ENCODE results near the gene KCTD21.

KCTD21 gene

DNA sequence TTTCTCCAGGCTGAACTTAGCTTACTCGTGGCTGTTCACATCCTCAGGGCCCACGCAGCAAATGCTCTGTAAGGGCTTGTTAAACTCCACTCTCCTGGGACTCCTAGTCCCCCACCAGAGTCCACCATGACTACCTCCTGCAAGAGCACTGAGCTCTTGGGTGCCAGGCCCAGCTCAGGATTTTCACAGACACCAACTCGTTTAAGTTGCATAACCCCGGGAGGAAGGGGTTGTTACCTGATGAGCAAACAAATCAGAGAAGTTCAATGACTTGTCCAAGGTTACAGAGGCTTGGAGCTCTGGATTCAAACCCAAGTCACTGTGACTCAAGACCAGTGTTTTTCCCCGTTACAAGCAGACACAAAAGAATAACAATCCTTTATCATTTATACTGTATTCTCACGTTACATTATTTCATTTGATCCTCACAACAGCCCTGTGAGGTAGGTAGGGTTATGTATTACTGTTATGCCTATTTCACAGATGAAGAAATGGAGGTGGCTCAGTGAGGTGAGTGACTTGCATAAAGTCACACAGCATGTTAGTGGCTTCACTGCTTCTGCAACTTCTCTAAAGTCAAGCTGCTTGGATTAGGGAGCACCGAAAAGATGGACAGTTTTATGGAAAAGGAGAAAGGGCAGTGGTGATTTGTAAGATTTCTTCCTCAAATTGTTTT is 17.4 kb downstream of the KCTD21 start:
- DNase-seq, result no peak

- DNase-seq, result no peak
Observed at GRCh38 chr11:78170413-78170812, 18.0 kb downstream of the KCTD21 start.

DNA sequence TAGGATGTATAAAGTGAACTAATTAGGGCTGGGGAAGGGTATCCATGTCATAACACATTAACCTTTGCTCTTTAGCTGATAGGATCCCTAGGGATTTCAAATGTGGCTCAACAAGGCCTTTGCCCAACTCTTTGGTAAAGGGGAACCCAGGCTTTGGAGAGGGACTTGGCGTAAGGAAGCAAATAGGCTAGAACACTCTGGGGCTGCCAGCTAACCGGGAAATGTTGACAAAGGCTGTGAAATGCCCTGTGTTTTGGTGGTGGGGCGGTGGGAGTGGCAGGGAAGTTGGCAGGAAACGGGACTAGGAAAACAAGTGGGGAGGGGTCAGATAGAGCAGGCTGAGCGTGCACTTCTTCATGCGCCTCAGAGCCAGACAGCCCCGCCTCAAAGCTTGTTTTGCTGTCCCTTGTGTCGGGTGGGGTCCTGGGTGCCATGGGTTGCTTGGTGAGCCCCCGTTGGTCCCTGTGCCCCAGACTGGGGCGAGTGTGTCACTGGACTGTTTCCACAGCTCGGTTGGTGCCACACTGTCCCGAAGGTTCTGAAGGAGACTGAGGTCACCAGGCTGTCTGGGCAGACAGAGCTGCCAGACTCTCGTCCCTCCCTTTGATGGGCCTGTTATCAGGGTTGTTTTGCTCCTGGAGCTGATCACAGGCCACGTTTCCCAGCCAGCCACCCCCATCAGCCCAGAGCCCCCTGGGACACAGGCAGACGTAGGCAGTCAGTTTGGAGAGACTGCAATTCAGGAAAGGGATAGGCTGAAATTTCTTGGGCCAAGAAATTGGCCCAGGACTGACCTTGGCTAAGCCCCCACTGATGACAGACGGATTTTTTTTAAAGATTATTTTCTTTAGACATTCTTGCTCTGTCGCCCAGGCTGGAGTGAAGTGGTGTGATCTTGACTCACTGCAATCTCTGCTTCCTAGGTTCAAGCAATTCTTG is 19.6 kb downstream of the KCTD21 start:
- peak; percentile 96 for DNase-seq

- DNase-seq, result no peak
Observed at GRCh38 chr11:78166855-78167469, 21.5 kb downstream of the KCTD21 start.

DNA sequence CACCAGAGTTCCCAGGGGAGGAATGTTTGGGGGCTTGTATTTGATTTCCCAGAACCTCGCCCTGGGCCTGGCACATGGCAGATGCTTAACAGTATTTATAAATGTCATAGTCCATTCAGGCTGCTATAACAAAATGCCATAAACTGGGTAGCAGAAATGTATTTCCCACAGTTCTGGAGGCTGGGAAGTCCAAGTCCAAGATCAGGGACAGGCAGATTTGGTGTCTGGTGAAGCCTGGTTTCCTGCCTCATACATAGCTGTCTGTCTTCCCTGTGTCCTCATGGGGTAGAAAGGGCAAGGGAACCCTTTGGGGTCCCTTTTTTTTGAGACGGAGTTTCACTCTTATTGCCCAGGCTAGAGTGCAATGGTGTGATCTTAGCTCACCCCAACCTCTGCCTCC is 24.0 kb downstream of the KCTD21 start:
- DNase-seq, result no peak

GRCh38 chr11:78163828-78164227 is 24.6 kb downstream of the KCTD21 start:
- no peak for DNase-seq

GRCh38 chr11:78161962-78162371 is 26.5 kb downstream of the KCTD21 start:
- peak; percentile 31 for DNase-seq

DNA sequence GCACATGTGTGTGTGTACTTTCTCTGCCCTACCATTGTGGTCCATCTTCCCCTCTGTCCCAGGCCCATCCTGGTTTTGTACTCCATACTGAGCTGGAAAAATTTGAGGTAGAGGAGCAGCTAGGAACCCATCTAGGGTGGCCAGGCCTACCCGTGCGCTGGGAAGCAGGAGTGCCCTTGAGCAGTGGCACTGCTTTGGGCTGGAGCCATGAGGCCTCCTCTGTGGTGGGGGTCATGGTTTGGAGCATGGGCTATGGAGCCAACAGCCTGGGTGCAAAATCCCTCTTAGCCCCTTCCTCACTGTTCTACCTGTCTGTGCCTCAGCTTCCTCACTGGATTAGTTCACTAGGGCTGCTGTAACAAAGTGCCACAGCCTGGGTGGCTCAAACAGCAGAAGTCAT is 27.1 kb downstream of the KCTD21 start:
- no peak for DNase-seq

- no peak for DNase-seq
Observed at GRCh38 chr11:78160557-78160956, 27.9 kb downstream of the KCTD21 start.

- DNase-seq, result peak; percentile 26
Observed at GRCh38 chr11:78158987-78159652, 29.3 kb downstream of the KCTD21 start.

GRCh38 chr11:78156127-78156844 is 32.1 kb downstream of the KCTD21 start:
- DNase-seq, result peak; percentile 40

DNA sequence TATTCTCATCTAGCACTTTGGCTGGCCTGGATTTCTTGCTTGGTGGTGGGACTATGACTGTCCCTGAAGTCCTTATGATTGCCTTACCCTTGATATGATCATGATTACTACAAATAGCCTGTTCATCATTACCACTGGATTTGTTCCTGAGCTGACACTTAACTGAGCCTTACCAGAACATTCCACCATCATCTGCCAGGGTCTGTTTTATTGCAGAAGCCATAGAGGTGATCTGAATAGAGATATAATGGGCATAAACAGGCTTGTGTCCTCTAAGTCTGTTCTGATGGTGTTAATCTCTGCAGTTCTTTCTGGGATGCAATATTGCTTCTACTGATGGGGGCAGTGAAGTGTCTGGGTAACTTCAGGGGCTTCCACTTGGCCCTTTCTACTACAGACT is 36.6 kb downstream of the KCTD21 start:
- no peak for DNase-seq

DNA sequence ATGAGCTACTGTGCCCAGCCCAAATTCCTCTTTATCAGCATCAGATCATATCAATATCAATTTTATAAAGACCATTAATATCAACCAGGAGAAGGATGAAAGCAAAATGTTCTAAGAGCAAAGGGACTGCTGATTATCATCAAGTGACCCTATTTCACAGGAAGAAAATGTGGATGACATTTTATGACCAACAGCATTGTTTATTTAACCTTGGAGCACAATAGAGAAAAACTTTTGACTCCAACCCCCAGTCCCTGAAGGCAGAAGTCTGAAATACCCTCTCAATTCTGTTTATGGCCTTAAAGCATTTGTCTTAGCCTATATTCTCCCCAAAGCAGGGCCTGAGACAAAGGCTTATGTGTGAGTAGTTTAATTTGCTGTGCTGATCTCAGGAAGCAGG is 37.7 kb downstream of the KCTD21 start:
- DNase-seq, result no peak

DNA sequence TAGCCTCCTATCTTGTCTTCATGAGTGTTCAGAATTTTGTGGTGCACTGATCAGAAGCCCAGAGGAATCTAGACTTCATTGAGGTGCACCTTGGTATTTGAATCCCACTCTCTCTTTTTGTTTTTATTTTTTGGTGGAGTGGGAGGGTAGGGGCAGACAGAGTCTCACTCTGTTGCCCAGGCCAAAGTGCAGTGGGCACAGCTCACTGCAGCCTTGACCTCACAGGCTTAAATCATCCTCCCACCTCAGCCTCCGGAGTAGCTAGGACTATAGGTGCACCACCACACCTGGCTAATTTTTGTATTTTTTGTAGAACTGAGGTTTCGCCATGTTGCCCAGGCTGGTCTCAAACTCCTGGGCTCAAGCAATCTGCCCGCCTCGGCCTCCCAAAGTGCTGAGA is 38.1 kb downstream of the KCTD21 start:
- no peak for DNase-seq

DNA sequence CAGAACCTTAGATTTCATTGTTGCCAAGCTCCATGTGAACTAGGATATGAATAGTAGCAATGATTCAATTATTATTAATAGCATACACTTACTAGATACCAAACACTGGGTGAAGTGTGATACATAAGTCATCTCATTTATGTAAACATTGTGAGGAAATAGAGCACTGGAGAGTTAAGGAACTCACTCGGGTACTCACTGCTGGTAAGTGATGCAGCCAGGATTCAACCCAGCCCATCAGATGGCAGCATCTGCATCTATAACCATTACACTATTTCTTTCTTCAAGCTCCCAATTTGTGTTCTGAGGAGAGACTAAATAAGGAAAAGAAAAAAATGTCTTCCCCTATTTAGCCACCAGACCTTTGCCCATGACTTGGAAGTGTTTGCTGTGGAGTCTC is 38.8 kb downstream of the KCTD21 start:
- peak; percentile 73 for DNase-seq

DNA sequence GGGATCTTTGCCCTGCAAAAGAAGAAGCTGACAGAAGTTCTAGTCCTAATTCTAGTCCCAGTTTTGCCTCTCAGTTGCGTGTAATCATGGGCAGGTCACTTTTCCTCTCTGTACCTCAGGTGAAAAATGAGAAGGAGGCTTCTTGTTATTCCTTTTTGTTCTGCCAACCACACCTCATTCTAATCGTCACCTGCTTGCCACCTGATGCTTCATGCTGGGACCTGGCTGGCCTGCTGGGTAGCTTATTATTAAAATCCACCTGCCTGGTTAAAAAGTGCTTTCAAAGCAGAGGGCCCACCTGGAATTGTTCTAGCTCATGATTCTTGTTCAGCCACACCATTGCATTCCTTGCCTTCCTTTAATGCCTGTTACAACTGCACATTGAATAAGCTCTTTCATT is 40.6 kb downstream of the KCTD21 start:
- DNase-seq, result no peak

DNA sequence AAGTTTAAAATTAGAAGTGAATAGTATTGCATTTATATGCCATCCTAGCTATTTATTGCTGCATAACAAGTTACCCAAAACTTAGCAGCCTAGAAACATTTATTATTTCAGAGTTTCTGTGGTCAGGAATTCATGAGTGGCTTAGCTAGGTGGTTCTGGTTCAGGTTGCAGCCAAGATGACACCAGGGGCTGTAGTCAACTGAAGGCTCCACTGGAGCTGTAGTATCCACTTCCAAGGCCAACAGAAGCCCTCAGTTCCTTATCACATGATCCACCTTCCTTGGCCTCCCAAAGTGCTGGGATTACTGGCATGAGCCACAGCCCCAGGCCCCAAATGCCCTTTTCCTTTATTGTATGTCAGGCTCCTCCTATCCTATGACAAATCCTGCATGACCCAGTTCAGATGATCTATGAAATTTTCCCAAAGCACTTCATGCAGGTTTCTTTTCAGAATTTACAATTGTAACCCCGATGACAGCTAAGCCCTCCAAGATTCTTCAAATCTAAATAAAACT is 42.9 kb downstream of the KCTD21 start:
- no peak for DNase-seq

DNA sequence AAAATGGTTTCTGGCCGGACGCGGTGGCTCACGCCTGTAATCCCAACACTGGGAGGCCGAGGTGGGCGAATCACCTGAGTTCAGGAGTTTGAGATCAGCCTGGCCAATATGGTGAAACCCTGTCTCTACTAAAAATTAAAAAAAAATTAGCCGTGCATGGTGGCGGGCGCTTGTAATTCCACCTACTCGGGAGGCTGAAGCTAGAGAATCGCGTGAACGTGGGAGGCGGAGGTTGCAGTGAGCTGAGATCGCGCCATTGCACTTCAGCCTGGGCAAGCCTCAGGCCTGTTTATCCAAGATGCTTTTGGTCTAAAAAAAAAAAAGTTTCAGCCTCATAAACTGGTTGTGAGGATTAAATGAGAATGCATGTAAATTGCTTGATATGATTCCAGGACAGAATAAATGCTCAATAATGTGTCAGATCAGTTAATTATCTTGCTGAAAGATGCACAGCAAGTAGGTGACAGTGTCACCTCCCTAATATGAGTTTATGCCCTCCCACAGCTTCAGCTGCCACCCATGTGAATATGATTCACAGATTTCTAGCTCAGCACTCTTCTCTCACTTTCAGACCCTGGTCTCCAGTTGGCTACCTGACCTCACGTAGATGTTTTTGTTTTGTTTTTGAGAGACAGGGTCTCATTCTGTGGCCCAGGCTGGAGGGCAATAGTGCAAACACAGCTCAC is 47.9 kb downstream of the KCTD21 start:
- DNase-seq, result no peak

- peak; percentile 95 for DNase-seq
Observed at GRCh38 chr11:78139422-78140391, 48.7 kb downstream of the KCTD21 start, which contains the start of gene ALG8. TSS of gene ALG8 (minus strand) at chr11:78139626. CDS start at chr11:78139588, 38 bp downstream.

Data from fibroblast of skin of scalp (primary cell).